ENCODE measurements around the gene OR13C4.

DNA sequence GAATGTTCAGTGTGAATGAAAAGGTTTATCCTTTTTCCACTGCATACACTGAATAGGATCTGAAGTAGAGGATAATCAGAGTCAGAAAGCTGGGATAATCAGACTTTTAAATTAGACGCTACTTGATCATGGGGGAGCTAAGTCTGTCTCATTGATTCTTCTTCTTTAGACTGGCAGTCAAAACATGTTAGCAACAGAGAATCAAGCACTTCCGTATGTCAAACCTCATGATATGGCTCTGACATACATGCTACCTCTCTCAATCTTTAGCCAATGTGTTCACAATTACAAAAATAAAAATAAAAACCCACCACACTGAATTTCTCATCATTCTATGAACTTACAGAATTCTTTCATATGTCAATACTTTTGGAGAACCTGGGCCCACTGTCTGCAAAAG, 42.0 kb downstream of the OR13C4 start:
- TF ChIP-seq, protein P1, sequence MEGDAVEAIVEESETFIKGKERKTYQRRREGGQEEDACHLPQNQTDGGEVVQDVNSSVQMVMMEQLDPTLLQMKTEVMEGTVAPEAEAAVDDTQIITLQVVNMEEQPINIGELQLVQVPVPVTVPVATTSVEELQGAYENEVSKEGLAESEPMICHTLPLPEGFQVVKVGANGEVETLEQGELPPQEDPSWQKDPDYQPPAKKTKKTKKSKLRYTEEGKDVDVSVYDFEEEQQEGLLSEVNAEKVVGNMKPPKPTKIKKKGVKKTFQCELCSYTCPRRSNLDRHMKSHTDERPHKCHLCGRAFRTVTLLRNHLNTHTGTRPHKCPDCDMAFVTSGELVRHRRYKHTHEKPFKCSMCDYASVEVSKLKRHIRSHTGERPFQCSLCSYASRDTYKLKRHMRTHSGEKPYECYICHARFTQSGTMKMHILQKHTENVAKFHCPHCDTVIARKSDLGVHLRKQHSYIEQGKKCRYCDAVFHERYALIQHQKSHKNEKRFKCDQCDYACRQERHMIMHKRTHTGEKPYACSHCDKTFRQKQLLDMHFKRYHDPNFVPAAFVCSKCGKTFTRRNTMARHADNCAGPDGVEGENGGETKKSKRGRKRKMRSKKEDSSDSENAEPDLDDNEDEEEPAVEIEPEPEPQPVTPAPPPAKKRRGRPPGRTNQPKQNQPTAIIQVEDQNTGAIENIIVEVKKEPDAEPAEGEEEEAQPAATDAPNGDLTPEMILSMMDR (IDR thresholded peaks at IDR 0.05) = no peak
- no peak for TF ChIP-seq POLR2A (IDR thresholded peaks at IDR 0.05)
